Measurements from ENCODE around the gene CYS1. TPM values are rescaled to one million over a fixed set of nuclear protein-coding genes. Genes with fewer than 3 reads are reported as not detected.

CYS1 gene
- total and polyA plus RNA-seq, 8 donors, result 0.60 to 18.8 (median 15.8) TPM

DNA sequence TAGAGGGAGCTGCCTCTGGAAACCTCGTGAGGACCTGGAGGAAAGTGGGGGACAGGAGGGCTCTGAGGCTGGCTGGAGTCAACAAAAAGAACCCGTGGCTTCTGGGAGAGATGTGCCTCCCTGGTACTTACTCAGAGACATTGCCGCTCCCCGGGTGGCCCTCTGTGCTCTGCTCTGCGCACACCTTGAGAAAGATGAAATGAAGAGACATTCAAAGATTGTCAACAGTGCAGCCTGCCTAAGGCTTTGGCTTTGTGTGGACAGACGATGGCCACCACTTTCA, 14.5 kb downstream of the CYS1 start:
- H3K9me3 ChIP-seq, result no peaks in the 10 kb centered on the region
- H3K27ac ChIP-seq, result no peak overlapping the region
- no peaks in the 10 kb centered on the region for H3K27me3 ChIP-seq
- no peak for DNase-seq
- TF ChIP-seq CTCF (IDR thresholded peaks at IDR 0.05), result no peak
- no peaks in the 10 kb centered on the region for H3K36me3 ChIP-seq
- H3K4me1 ChIP-seq, result peaks cover 0 to 1% of the 10 kb centered on the region in 2 donors
- no peak overlapping the region for H3K4me3 ChIP-seq
- ATAC-seq, result no peak
- intact Hi-C loops (cut with DNase I), result no loop called here

DNA sequence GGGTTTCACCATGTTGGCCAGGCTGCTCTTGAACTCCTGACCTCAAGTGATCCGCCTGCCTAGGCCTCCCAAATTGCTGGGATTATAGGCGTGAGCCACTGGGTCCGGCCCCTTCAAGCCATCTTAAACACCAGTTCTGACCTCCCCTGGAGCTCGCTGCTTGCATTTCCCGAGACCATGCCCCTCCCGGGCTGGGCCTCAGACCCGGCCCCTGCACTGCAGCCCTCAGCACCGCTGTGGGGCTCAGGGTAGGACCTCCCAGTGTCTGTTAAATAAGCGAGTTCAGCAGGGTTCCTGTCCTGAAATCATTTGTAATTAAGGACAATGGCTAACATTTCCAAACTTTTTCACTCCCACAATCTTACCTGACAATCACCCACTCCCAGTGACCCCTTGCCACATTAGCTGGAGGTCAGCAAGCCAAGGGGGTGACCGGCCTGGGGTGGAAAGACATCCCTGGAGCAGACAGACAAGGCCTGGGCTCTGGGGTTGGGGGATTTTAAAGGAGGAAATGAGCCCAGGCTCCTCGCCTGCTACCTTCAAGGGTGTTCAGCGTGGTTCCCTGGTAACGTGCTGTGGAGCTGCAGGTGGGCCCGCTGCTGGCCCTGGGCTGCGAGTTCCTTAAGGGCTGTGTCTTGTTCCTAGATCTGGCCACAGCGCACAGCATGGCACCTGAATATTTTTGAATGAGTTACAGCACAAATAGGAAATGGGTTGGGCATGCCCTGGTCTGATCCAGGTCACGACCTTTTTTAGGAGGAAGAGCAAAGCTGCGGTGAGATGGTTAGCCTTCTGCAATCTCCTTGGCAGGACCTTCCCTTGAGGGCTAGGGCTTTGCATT, 15.1 kb downstream of the CYS1 start:
- intact Hi-C loops (cut with DNase I), result no loop called here
- Histone ChIP-seq H3K9me3 (no peaks in the 10 kb centered on the region), H3K36me3 (no peaks in the 10 kb centered on the region), H3K27me3 (no peaks in the 10 kb centered on the region), H3K4me3 (no peak overlapping the region), H3K27ac (no peak overlapping the region), H3K4me1 (peaks cover 0 to 4% of the 10 kb centered on the region in 2 donors)
- ATAC-seq (no peak), DNase-seq (no peak)
- TF ChIP-seq CTCF (IDR thresholded peaks at IDR 0.05), result no peak

GRCh38 chr2:10063566-10063965, 16.6 kb downstream of the CYS1 start:
- no peak overlapping the region for H3K27ac ChIP-seq
- peaks cover 0 to 4% of the 10 kb centered on the region in 2 donors for H3K4me1 ChIP-seq
- intact Hi-C loops (cut with DNase I), result no loop called here
- H3K9me3 ChIP-seq, result no peaks in the 10 kb centered on the region
- H3K36me3 ChIP-seq, result no peaks in the 10 kb centered on the region
- ATAC-seq (no peak), DNase-seq (no peak)
- H3K27me3 ChIP-seq, result no peaks in the 10 kb centered on the region
- H3K4me3 ChIP-seq, result no peak overlapping the region
- TF ChIP-seq CTCF (IDR thresholded peaks at IDR 0.05), result no peak

- Histone ChIP-seq H3K4me3 (no peak overlapping the region), H3K27me3 (no peaks in the 10 kb centered on the region), H3K36me3 (no peaks in the 10 kb centered on the region), H3K27ac (no peak overlapping the region), H3K4me1 (peaks cover 0 to 4% of the 10 kb centered on the region in 2 donors), H3K9me3 (no peaks in the 10 kb centered on the region)
- intact Hi-C loops (cut with DNase I), result no loop called here
- ATAC-seq (no peak), DNase-seq (no peak)
- TF ChIP-seq CTCF (IDR thresholded peaks at IDR 0.05), result no peak
Observed at GRCh38 chr2:10062931-10063365, 17.3 kb downstream of the CYS1 start.

GRCh38 chr2:10061221-10061925, 18.8 kb downstream of the CYS1 start:
- DNase-seq (no peak), ATAC-seq (no peak)
- no peaks in the 10 kb centered on the region for H3K36me3 ChIP-seq
- no peaks in the 10 kb centered on the region for H3K9me3 ChIP-seq
- peaks cover 8 to 19% of the 10 kb centered on the region in 2 donors for H3K4me1 ChIP-seq
- TF ChIP-seq CTCF (IDR thresholded peaks at IDR 0.05), result no peak
- H3K27me3 ChIP-seq, result no peaks in the 10 kb centered on the region
- H3K4me3 ChIP-seq, result no peak overlapping the region
- intact Hi-C loops (cut with DNase I), result no loop called here
- H3K27ac ChIP-seq, result no peak overlapping the region

Data from left lung (tissue), 10 donors.